IgD-negative memory B cell (primary cell): ENCODE data around the gene COL18A1. TPM values are rescaled to one million over a fixed set of nuclear protein-coding genes. Genes with fewer than 3 reads are reported as not detected.
"Not testable (repeated sequence)": the region's sequence is repeated elsewhere in the genome, so short reads cannot be mapped to it uniquely, and the experiment has no call there.

Source experiments
- H3K27ac Mint-ChIP-seq, 3 donors: one replicate each; pipeline ENCODE4 v1.8.0; 2020 to 2022; ENCODE audit warnings: mild to moderate bottlenecking in 3 of 3, mixed read lengths in 3 of 3, moderate library complexity in 1 of 3
- H3K27me3 Mint-ChIP-seq: one replicate; pipeline ENCODE4 v1.8.0; 2021; ENCODE audit warnings: mixed read lengths
- H3K36me3 Mint-ChIP-seq: one replicate; pipeline ENCODE4 v1.8.0; 2020; ENCODE audit warnings: mild to moderate bottlenecking, mixed read lengths
- H3K4me1 Mint-ChIP-seq, 3 donors: one replicate each; pipeline ENCODE4 v1.8.0; 2020 to 2022; ENCODE audit warnings: mixed read lengths in 3 of 3, mild to moderate bottlenecking in 1 of 3
- H3K4me3 Mint-ChIP-seq, 4 donors: one replicate each; pipeline ENCODE4 v1.8.0; 2020 to 2022; ENCODE audit warnings: mild to moderate bottlenecking in 4 of 4, mixed read lengths in 4 of 4, moderate library complexity in 3 of 4
- H3K9me3 Mint-ChIP-seq, 3 donors: one replicate each; pipeline ENCODE4 v1.8.0; 2020 to 2021; ENCODE audit warnings: mixed read lengths in 3 of 3, mild to moderate bottlenecking in 1 of 3
- polyA plus RNA-seq: library from polyadenylated mRNA; unstranded; fragments of 300-500 nt; fragmentation: Illumina TruSeq; gene quantifications from one replicate; pipeline ENCODE4 v1.2.3, GENCODE V29; 2021

COL18A1 gene
- polyA plus RNA-seq, 1 donor from 2014 or later = 4.0 TPM

- H3K4me3 Mint-ChIP-seq = peak overlapping the region; percentile 28 to 72 (median 65)
- H3K27ac Mint-ChIP-seq = peak overlapping the region in 1 of 3 donors; percentile 79
- H3K36me3 Mint-ChIP-seq = no peaks in the 10 kb centered on the region
- no peaks in the 10 kb centered on the region for H3K9me3 Mint-ChIP-seq
- peaks cover 4% of the 10 kb centered on the region for H3K27me3 Mint-ChIP-seq
- H3K4me1 Mint-ChIP-seq = peaks cover 0 to 5% (median 0%) of the 10 kb centered on the region in 3 donors
These were observed 34.4 kb downstream of the COL18A1 start for GRCh38 chr21:45439161-45439872.

DNA sequence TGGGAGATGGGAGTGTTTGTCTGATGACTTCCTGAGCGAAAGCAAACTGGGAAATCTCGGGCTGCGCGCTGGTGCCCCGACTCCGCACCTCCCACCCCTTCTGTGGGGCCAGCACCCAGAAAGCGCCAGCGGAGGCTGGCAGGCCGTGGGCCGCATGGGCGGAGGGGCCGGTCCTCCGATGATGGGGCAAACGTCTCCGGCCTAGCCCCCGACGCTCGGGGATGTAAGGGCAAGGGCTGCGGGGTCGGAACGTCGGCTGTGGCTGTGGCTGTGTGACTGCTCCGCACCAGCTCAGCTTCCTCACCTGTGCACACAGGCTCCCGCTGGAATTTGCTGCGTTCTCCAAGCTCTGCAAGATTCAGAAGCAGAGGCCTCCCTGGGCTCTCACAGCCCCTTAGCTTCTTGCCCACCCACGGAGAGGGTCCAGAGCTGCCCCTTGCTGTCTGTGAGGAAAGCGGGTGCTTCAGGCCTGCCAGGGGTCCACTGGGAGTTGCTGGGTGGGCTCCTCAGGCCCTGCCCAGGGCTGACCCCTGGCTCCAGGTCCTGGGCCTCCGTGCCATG is 35.0 kb downstream of the COL18A1 start:
- Mint-ChIP-seq H3K4me1 (peaks cover 0 to 5% (median 0%) of the 10 kb centered on the region in 3 donors), H3K36me3 (no peaks in the 10 kb centered on the region), H3K27ac (no peak overlapping the region), H3K27me3 (peaks cover 4% of the 10 kb centered on the region), H3K4me3 (no peak overlapping the region), H3K9me3 (no peaks in the 10 kb centered on the region)

GRCh38 chr21:45440736-45441350 is 35.9 kb downstream of the COL18A1 start:
- H3K4me3 Mint-ChIP-seq = no peak overlapping the region
- H3K4me1 Mint-ChIP-seq = peaks cover 0 to 5% (median 0%) of the 10 kb centered on the region in 3 donors
- no peak overlapping the region for H3K27ac Mint-ChIP-seq
- H3K9me3 Mint-ChIP-seq = no peaks in the 10 kb centered on the region
- H3K36me3 Mint-ChIP-seq = no peaks in the 10 kb centered on the region
- H3K27me3 Mint-ChIP-seq = peaks cover 5% of the 10 kb centered on the region

GRCh38 chr21:45441431-45442255 is 36.7 kb downstream of the COL18A1 start:
- Mint-ChIP-seq H3K4me3 (no peak overlapping the region), H3K27me3 (peaks cover 7% of the 10 kb centered on the region), H3K27ac (no peak overlapping the region), H3K36me3 (no peaks in the 10 kb centered on the region), H3K4me1 (peaks cover 0 to 5% (median 0%) of the 10 kb centered on the region in 3 donors), H3K9me3 (peaks cover 0 to 5% (median 4%) of the 10 kb centered on the region in 3 donors)

DNA sequence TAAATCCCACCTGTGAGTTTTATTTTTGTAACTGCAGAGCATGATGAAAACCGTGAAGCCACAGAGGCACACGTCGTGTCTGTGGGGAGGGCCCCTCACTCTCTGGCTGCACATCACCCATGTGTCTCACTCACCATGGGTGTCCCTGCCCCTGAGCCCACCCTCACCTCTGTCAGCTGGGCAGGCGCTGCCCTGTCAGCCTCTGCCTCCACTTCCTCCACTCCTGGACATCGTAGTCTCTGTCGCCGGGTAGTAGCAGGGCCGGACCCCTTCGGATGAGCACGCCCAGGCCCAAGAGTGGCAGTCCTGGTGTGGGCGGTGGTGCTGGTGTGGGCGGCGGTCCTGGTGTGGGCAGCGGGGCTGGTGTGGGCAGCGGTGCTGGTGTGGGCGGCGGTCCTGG is 37.3 kb downstream of the COL18A1 start:
- Mint-ChIP-seq H3K4me1 (peaks cover 0 to 5% (median 0%) of the 10 kb centered on the region in 3 donors), H3K4me3 (no peak overlapping the region), H3K27ac (no peak overlapping the region), H3K9me3 (peaks cover 0 to 5% (median 4%) of the 10 kb centered on the region in 3 donors), H3K36me3 (no peaks in the 10 kb centered on the region), H3K27me3 (peaks cover 7% of the 10 kb centered on the region)

GRCh38 chr21:45442686-45443594 is 38.0 kb downstream of the COL18A1 start:
- not testable (repeated sequence) for H3K27ac Mint-ChIP-seq, H3K36me3 Mint-ChIP-seq, H3K27me3 Mint-ChIP-seq, H3K4me1 Mint-ChIP-seq, H3K9me3 Mint-ChIP-seq, H3K4me3 Mint-ChIP-seq

DNA sequence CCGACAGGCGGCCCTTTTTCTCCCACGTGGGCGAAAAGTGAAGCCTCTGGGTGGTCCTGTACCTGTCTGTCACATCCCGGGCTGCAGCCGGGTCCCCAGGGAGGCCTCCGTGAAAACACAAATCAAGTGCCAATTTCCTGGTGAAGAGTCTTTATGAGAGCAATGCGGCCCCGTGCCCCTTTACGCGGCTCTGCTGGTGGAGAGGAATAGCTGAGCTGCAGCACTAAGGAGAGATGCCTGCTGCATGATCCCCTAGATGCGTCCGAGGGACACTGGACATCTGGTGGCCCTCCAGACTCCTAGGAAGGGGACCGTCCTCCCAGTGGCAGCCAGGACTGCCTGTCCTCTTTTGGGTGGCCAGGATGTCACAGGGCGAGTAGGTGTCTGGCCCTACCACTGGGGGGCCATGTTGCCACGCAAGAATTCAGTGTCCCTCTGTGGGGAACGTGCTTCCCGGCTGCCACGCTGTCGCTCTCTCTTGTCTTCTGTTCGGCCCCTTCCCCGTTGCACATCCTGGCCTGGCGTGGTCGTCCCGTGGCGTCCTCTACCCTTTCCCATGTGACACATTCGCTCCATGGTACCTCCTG is 38.7 kb downstream of the COL18A1 start:
- H3K4me3 Mint-ChIP-seq = no peak overlapping the region
- H3K9me3 Mint-ChIP-seq = peaks cover 0 to 10% (median 8%) of the 10 kb centered on the region in 3 donors
- no peaks in the 10 kb centered on the region for H3K36me3 Mint-ChIP-seq
- H3K4me1 Mint-ChIP-seq = peaks cover 0 to 5% (median 0%) of the 10 kb centered on the region in 3 donors
- no peak overlapping the region for H3K27ac Mint-ChIP-seq
- peaks cover 7% of the 10 kb centered on the region for H3K27me3 Mint-ChIP-seq

- H3K4me3 Mint-ChIP-seq = no peak overlapping the region
- H3K4me1 Mint-ChIP-seq = peaks cover 0 to 3% (median 0%) of the 10 kb centered on the region in 3 donors
- H3K36me3 Mint-ChIP-seq = no peaks in the 10 kb centered on the region
- H3K27me3 Mint-ChIP-seq = peaks cover 9% of the 10 kb centered on the region
- no peak overlapping the region for H3K27ac Mint-ChIP-seq
- peaks cover 0 to 10% (median 8%) of the 10 kb centered on the region in 3 donors for H3K9me3 Mint-ChIP-seq
These were observed 39.4 kb downstream of the COL18A1 start for GRCh38 chr21:45444385-45444784.

- Mint-ChIP-seq H3K27ac (no peak overlapping the region), H3K27me3 (peaks cover 9% of the 10 kb centered on the region), H3K4me3 (peak overlapping the region in 1 of 4 donors; percentile 39), H3K9me3 (peaks cover 0 to 10% (median 8%) of the 10 kb centered on the region in 3 donors), H3K4me1 (no peaks in the 10 kb centered on the region), H3K36me3 (no peaks in the 10 kb centered on the region)
These were observed 40.4 kb downstream of the COL18A1 start for GRCh38 chr21:45445369-45445768.

- Mint-ChIP-seq H3K27ac (no peak overlapping the region), H3K4me3 (no peak overlapping the region), H3K4me1 (no peaks in the 10 kb centered on the region), H3K9me3 (peaks cover 0 to 10% (median 8%) of the 10 kb centered on the region in 3 donors), H3K27me3 (peaks cover 9% of the 10 kb centered on the region), H3K36me3 (no peaks in the 10 kb centered on the region)
These were observed 42.9 kb downstream of the COL18A1 start for GRCh38 chr21:45447821-45448220.

GRCh38 chr21:45448283-45448809 is 43.4 kb downstream of the COL18A1 start:
- Mint-ChIP-seq H3K27ac (no peak overlapping the region), H3K4me1 (no peaks in the 10 kb centered on the region), H3K4me3 (no peak overlapping the region), H3K27me3 (peaks cover 9% of the 10 kb centered on the region), H3K9me3 (peaks cover 0 to 10% (median 8%) of the 10 kb centered on the region in 3 donors), H3K36me3 (no peaks in the 10 kb centered on the region)

GRCh38 chr21:45448810-45449657 is 44.1 kb downstream of the COL18A1 start:
- Mint-ChIP-seq H3K4me1 (no peaks in the 10 kb centered on the region), H3K27me3 (peaks cover 9% of the 10 kb centered on the region), H3K4me3 (no peak overlapping the region), H3K9me3 (peaks cover 0 to 10% (median 8%) of the 10 kb centered on the region in 3 donors), H3K36me3 (no peaks in the 10 kb centered on the region), H3K27ac (peak overlapping the region in 1 of 3 donors; percentile 80)
